Astrocyte (in vitro differentiated cells and primary cell): ENCODE measurements around the gene SNRPA. TPM values are rescaled to one million over a fixed set of nuclear protein-coding genes. Genes with fewer than 3 reads are reported as not detected.

Experiments used
- DNase-seq: peaks from one replicate; pipeline ENCODE4 v3.0.0-alpha.2; 2010; ENCODE audit warnings: low read depth
- FAIRE-seq: peaks from 2 replicates; lab custom pipeline; 2011; peaks lifted over from hg19 to GRCh38; lab: Jason Lieb, UNC
- H2AFZ ChIP-seq: 2 replicates; pipeline ENCODE4 v1.6.0; 2012; ENCODE audit warnings: low read depth, low read length, inconsistent platforms
- H3K27ac ChIP-seq: 2 replicates; pipeline ENCODE4 v1.5.1; 2011; ENCODE audit warnings: low read depth, low read length, inconsistent platforms
- H3K27me3 ChIP-seq: 2 replicates; pipeline ENCODE4 v1.6.0; 2011; ENCODE audit warnings: low read length, inconsistent platforms; ENCODE audit not compliant: insufficient read depth
- H3K36me3 ChIP-seq: 2 replicates; pipeline ENCODE4 v1.5.1; 2011; ENCODE audit warnings: low read length, inconsistent platforms; ENCODE audit not compliant: insufficient read depth
- H3K4me1 ChIP-seq: 2 replicates; pipeline ENCODE4 v1.5.1; 2011; ENCODE audit warnings: low read length, inconsistent platforms; ENCODE audit not compliant: insufficient read depth
- H3K4me2 ChIP-seq: 2 replicates; pipeline ENCODE4 v1.6.0; 2012; ENCODE audit warnings: low read length, inconsistent platforms
- H3K4me3 ChIP-seq: 2 replicates; pipeline ENCODE4 v1.5.1; 2011; ENCODE audit warnings: low read depth, mild to moderate bottlenecking, low read length, inconsistent platforms; ENCODE audit not compliant: insufficient read depth
- H3K79me2 ChIP-seq: 2 replicates; pipeline ENCODE4 v1.6.0; 2012; ENCODE audit warnings: mild to moderate bottlenecking, low read length, inconsistent platforms; ENCODE audit not compliant: insufficient read depth
- H3K9ac ChIP-seq: 2 replicates; pipeline ENCODE4 v1.6.0; 2012; ENCODE audit warnings: mild to moderate bottlenecking, low read length, inconsistent platforms
- H3K9me3 ChIP-seq: 2 replicates; pipeline ENCODE4 v1.5.1; 2012; ENCODE audit warnings: low read depth, mild to moderate bottlenecking, low read length, inconsistent platforms; ENCODE audit not compliant: insufficient read depth
- H4K20me1 ChIP-seq: 2 replicates; pipeline ENCODE4 v1.6.0; 2012; ENCODE audit warnings: low read length, inconsistent platforms; ENCODE audit not compliant: insufficient read depth
- H3K27ac Mint-ChIP-seq: one replicate; pipeline ENCODE4 v1.8.0; 2021; ENCODE audit warnings: mild to moderate bottlenecking, mixed read lengths; ENCODE audit not compliant: unreplicated experiment
- H3K27me3 Mint-ChIP-seq: one replicate; pipeline ENCODE4 v1.8.0; 2021; ENCODE audit warnings: low read depth, mixed read lengths; ENCODE audit not compliant: unreplicated experiment
- H3K36me3 Mint-ChIP-seq: one replicate; pipeline ENCODE4 v1.8.0; 2021; ENCODE audit warnings: low read depth, mixed read lengths; ENCODE audit not compliant: unreplicated experiment
- H3K4me1 Mint-ChIP-seq: one replicate; pipeline ENCODE4 v1.8.0; 2021; ENCODE audit warnings: low read depth, mixed read lengths; ENCODE audit not compliant: unreplicated experiment
- H3K4me3 Mint-ChIP-seq: one replicate; pipeline ENCODE4 v1.8.0; 2021; ENCODE audit warnings: mild to moderate bottlenecking, moderate library complexity, mixed read lengths; ENCODE audit not compliant: unreplicated experiment
- H3K9me3 Mint-ChIP-seq: one replicate; pipeline ENCODE4 v1.8.0; 2021; ENCODE audit warnings: mild to moderate bottlenecking, mixed read lengths; ENCODE audit not compliant: unreplicated experiment
- EZH2 ChIP-seq: IDR thresholded peaks from 2 replicates; pipeline ENCODE4 v1.6.1; 2012; ENCODE audit warnings: mild to moderate bottlenecking, low read length, inconsistent platforms; ENCODE audit not compliant: insufficient read depth
- total RNA-seq: library from RNA; stranded (reverse); gene quantifications from 2 replicates; pipeline ENCODE4 v1.2.1, GENCODE V29; 2021
- TF ChIP-seq, protein P1 (sequence below): IDR thresholded peaks from 2 replicates; pipeline ENCODE4 v1.5.1; 2011; ENCODE audit warnings: low read depth, mild to moderate bottlenecking, inconsistent platforms, low read length, moderate library complexity; ENCODE audit not compliant: insufficient read depth

Gene SNRPA
- total RNA-seq, 1 donor from 2014 or later: 67.0 TPM

DNA sequence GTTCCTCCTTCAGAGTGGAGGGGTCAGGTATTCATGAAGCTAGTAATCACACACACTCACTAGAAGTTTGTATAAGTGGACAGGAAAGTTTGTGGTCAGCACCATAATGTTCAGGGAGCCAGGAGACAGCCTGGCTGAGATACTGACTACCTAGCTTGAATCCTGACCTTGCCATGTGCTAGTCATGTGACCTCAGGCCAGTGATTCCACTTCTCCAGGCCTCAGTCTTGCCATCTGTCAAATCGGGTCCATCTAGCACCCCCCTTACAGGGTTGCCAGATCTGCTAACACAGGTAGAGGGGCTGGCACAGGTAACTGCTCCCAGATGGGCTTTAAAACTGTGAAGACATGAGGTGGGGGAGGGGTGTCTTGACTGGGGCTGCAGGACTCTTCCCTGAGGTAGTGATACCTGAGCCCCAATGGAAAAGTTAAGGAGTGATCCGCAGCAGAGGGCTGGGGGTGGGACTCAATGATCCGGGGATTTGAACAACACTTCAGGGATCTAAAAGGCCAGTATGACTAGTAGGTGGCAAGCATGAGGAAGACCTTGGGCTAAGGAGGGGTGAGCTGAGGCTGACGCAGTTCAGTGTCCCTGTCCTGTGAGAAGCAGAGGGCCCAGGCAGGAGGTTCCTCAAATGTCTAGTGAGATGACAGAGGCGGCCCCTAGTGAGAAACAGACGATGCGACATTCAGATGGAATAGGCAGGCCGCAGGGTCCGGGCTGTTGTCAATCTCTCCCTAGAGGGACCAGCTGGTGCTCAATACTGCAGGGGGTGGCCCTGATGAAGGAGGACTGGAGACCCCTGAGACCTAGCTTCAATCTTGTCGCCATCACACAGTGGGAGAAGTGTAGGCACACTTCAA, 9.2 kb upstream of the SNRPA start:
- H3K4me3 ChIP-seq: no peak overlapping the region
- no peaks in the 10 kb centered on the region for H3K27me3 ChIP-seq
- DNase-seq (no peak), FAIRE-seq (no peak)
- H3K9me3 ChIP-seq: no peaks in the 10 kb centered on the region
- Mint-ChIP-seq H3K36me3 (peaks cover 25% of the 10 kb centered on the region), H3K4me3 (no peak overlapping the region), H3K27me3 (no peaks in the 10 kb centered on the region), H3K4me1 (peaks cover 10% of the 10 kb centered on the region), H3K9me3 (no peaks in the 10 kb centered on the region), H3K27ac (peak overlapping the region; percentile 34)
- no peak overlapping the region for H3K9ac ChIP-seq
- H2AFZ ChIP-seq: no peak overlapping the region
- TF ChIP-seq EZH2: no peak
- TF ChIP-seq, protein P1, sequence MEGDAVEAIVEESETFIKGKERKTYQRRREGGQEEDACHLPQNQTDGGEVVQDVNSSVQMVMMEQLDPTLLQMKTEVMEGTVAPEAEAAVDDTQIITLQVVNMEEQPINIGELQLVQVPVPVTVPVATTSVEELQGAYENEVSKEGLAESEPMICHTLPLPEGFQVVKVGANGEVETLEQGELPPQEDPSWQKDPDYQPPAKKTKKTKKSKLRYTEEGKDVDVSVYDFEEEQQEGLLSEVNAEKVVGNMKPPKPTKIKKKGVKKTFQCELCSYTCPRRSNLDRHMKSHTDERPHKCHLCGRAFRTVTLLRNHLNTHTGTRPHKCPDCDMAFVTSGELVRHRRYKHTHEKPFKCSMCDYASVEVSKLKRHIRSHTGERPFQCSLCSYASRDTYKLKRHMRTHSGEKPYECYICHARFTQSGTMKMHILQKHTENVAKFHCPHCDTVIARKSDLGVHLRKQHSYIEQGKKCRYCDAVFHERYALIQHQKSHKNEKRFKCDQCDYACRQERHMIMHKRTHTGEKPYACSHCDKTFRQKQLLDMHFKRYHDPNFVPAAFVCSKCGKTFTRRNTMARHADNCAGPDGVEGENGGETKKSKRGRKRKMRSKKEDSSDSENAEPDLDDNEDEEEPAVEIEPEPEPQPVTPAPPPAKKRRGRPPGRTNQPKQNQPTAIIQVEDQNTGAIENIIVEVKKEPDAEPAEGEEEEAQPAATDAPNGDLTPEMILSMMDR: no peak
- no peaks in the 10 kb centered on the region for H3K79me2 ChIP-seq
- H3K36me3 ChIP-seq: peaks cover 10% of the 10 kb centered on the region
- H3K4me2 ChIP-seq: no peak overlapping the region
- H3K27ac ChIP-seq: no peak overlapping the region
- no peaks in the 10 kb centered on the region for H4K20me1 ChIP-seq
- peaks cover 8% of the 10 kb centered on the region for H3K4me1 ChIP-seq

DNA sequence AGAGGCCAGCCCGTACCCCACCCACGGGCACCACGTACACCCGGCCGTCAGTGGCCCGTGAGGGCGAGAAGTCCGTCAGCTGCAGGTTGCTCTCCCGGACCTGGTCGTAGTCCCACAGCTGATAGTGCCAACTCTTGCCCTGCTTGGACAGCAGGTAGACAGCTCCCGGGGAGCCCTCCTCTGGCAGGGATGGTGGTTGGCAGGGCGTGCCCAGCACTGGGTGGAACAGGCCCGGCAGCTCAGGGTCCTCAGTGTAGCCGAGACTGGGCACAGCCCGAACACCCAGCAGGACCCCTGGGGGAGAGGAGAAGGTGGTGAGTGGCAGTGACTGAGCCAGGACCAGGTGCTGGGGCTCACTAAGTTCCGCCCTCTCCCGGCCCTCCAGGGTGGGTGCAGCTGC, 8.5 kb upstream of the SNRPA start:
- Mint-ChIP-seq H3K9me3 (no peaks in the 10 kb centered on the region), H3K36me3 (peaks cover 20% of the 10 kb centered on the region), H3K4me3 (no peak overlapping the region), H3K27ac (no peak overlapping the region), H3K4me1 (peaks cover 10% of the 10 kb centered on the region), H3K27me3 (no peaks in the 10 kb centered on the region)
- no peak overlapping the region for H3K27ac ChIP-seq
- H3K9me3 ChIP-seq: no peaks in the 10 kb centered on the region
- no peak overlapping the region for H3K4me3 ChIP-seq
- no peak overlapping the region for H3K9ac ChIP-seq
- H3K4me2 ChIP-seq: no peak overlapping the region
- no peaks in the 10 kb centered on the region for H3K27me3 ChIP-seq
- no peaks in the 10 kb centered on the region for H3K79me2 ChIP-seq
- H3K4me1 ChIP-seq: peaks cover 8% of the 10 kb centered on the region
- peaks cover 9% of the 10 kb centered on the region for H3K36me3 ChIP-seq
- FAIRE-seq: no peak
- no peak for TF ChIP-seq EZH2
- TF ChIP-seq, protein P1: no peak
- no peaks in the 10 kb centered on the region for H4K20me1 ChIP-seq
- no peak overlapping the region for H2AFZ ChIP-seq
- DNase-seq: no peak

DNA sequence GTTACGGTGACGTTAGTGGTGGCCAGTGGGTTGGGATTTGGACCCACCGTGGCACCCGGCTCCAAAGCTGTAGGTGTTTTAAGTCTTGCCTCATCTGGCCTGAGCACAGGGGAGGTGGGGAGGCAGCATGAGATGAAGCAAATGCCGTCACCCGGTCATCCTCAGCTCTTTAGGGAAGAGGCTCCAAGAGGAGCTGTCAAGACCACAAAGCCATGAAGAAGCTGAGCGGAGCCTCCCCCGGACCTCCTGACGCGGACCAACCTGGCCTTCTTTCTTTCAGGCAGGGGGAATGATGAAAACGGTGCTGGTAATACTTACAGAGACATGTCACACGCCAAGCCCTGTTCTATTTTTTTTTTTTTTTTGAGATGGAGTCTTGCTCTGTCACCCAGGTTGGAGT, 8.1 kb upstream of the SNRPA start:
- H3K36me3 Mint-ChIP-seq: peaks cover 18% of the 10 kb centered on the region
- H3K4me3 ChIP-seq: no peak overlapping the region
- peaks cover 8% of the 10 kb centered on the region for H3K4me1 ChIP-seq
- DNase-seq (no peak), FAIRE-seq (no peak)
- no peak overlapping the region for H3K4me2 ChIP-seq
- peaks cover 7% of the 10 kb centered on the region for H3K36me3 ChIP-seq
- no peaks in the 10 kb centered on the region for H3K9me3 Mint-ChIP-seq
- no peaks in the 10 kb centered on the region for H3K27me3 ChIP-seq
- no peak overlapping the region for H3K27ac ChIP-seq
- TF ChIP-seq EZH2: no peak
- TF ChIP-seq, protein P1: no peak
- H4K20me1 ChIP-seq: no peaks in the 10 kb centered on the region
- H3K4me3 Mint-ChIP-seq: no peak overlapping the region
- peaks cover 10% of the 10 kb centered on the region for H3K4me1 Mint-ChIP-seq
- no peak overlapping the region for H3K27ac Mint-ChIP-seq
- H3K9ac ChIP-seq: no peak overlapping the region
- H3K79me2 ChIP-seq: no peaks in the 10 kb centered on the region
- H2AFZ ChIP-seq: no peak overlapping the region
- H3K9me3 ChIP-seq: no peaks in the 10 kb centered on the region
- no peaks in the 10 kb centered on the region for H3K27me3 Mint-ChIP-seq
